K562 treated with DMSO at 1 percent for 48 hours (cell line): ENCODE data around the gene RPS26. TPM values are rescaled to one million over a fixed set of nuclear protein-coding genes. Genes with fewer than 3 reads are reported as not detected.

ENCODE experiments used
- total RNA-seq: library from RNA; unstranded; fragments of 300-600 nt; gene quantifications from 2 replicates; pipeline ENCODE4 v1.2.3, GENCODE V29; 2022; ENCODE audit warnings: low replicate concordance; ENCODE audit errors: extremely low read depth

The RPS26 gene
- total RNA-seq: not detected in 2 replicates

GRCh38 chr12:56041552-56042429, at the start of gene RPS26:
RPS26 (plus strand) TSS chr12:56041918; CDS start chr12:56042167, 249 bp downstream.

GRCh38 chr12:55996715-55997534, 44.8 kb upstream of the RPS26 start, which contains the start of gene SUOX:
SUOX (plus strand) TSS chr12:55997276; CDS start chr12:56002222, 4,946 bp downstream.

GRCh38 chr12:56020423-56021184, 21.1 kb upstream of the RPS26 start, which contains the start of gene IKZF4:
IKZF4 (plus strand) TSS chr12:56021043; CDS start chr12:56021494, 451 bp downstream.

GRCh38 chr12:56079723-56080555, 38.2 kb downstream of the RPS26 start, which contains the start of gene ERBB3:
ERBB3 (plus strand) TSS chr12:56080165; CDS start chr12:56080301, 136 bp downstream.

Other genes with a start within 250 kb of the RPS26 start
- gene SARNP, start 224.2 kb upstream of the RPS26 start, total RNA-seq: not detected in 2 replicates
- gene ORMDL2, start 223.9 kb upstream of the RPS26 start, total RNA-seq: not detected in 2 replicates
- not detected in 2 replicates for gene DNAJC14, start 212.3 kb upstream of the RPS26 start, total RNA-seq
- not detected in 2 replicates for gene MMP19, start 199.0 kb upstream of the RPS26 start, total RNA-seq
- gene PYM1, start 114.0 kb upstream of the RPS26 start, total RNA-seq: not detected in 2 replicates
- not detected in 2 replicates for gene DGKA, start 110.8 kb upstream of the RPS26 start, total RNA-seq
- gene PMEL, start 75.9 kb upstream of the RPS26 start, total RNA-seq: not detected in 2 replicates
- not detected in 2 replicates for gene CDK2, start 75.1 kb upstream of the RPS26 start, total RNA-seq
- not detected in 2 replicates for gene RAB5B, start 67.8 kb upstream of the RPS26 start, total RNA-seq
- gene SUOX, start 44.6 kb upstream of the RPS26 start, total RNA-seq: not detected in 2 replicates
- gene IKZF4, start 20.9 kb upstream of the RPS26 start, total RNA-seq: not detected in 2 replicates
- gene ERBB3, start 38.2 kb downstream of the RPS26 start, total RNA-seq: not detected in 2 replicates
- not detected in 2 replicates for gene PA2G4, start 62.6 kb downstream of the RPS26 start, total RNA-seq
- 6,813 TPM in 1 of 2 replicates, not detected in the other for gene RPL41, start 74.7 kb downstream of the RPS26 start, total RNA-seq
- gene ZC3H10, start 76.3 kb downstream of the RPS26 start, total RNA-seq: not detected in 2 replicates
- gene ESYT1, start 86.3 kb downstream of the RPS26 start, total RNA-seq: 641 TPM in 1 of 2 replicates, not detected in the other
- gene MYL6B, start 110.7 kb downstream of the RPS26 start, total RNA-seq: not detected in 2 replicates
- 1,727 TPM in 1 of 2 replicates, not detected in the other for gene MYL6, start 116.4 kb downstream of the RPS26 start, total RNA-seq
- gene SMARCC2, start 147.6 kb downstream of the RPS26 start, total RNA-seq: not detected in 2 replicates
- gene RNF41, start 180.0 kb downstream of the RPS26 start, total RNA-seq: not detected in 2 replicates
- not detected in 2 replicates for gene NABP2, start 182.4 kb downstream of the RPS26 start, total RNA-seq
- not detected in 2 replicates for gene SLC39A5, start 188.1 kb downstream of the RPS26 start, total RNA-seq
- gene ANKRD52, start 216.5 kb downstream of the RPS26 start, total RNA-seq: not detected in 2 replicates
- gene COQ10A, start 225.0 kb downstream of the RPS26 start, total RNA-seq: not detected in 2 replicates